Fibroblast of villous mesenchyme (primary cell): ENCODE measurements around the gene TMEM51. TPM values are rescaled to one million over a fixed set of nuclear protein-coding genes. Genes with fewer than 3 reads are reported as not detected.

Source experiments
- DNase-seq: peaks from one replicate; pipeline ENCODE4 v3.0.0-alpha.2; 2010; ENCODE audit warnings: low read depth
- H3K4me3 ChIP-seq: 2 replicates; pipeline ENCODE4 v1.5.1; 2011; ENCODE audit warnings: low read depth, mild to moderate bottlenecking, low read length
- CTCF ChIP-seq: IDR thresholded peaks from 2 replicates; pipeline ENCODE4 v1.5.1; 2012; ENCODE audit warnings: low read depth, mild to moderate bottlenecking, low read length; ENCODE audit not compliant: insufficient read depth
- total RNA-seq: library from RNA; depleted of rRNA; stranded (reverse); fragments of >200 nt; gene quantifications from 2 replicates; pipeline ENCODE4 v1.2.3, GENCODE V29; 2012

The TMEM51 gene
- total RNA-seq, 1 donor: 18.6 TPM

GRCh38 chr1:15156807-15157380 is 3.3 kb downstream of the TMEM51 start:
- peak; percentile 58 for DNase-seq
- TF ChIP-seq CTCF: no peak
- H3K4me3 ChIP-seq: peak overlapping the region; percentile 45

GRCh38 chr1:15157524-15158399 is 4.2 kb downstream of the TMEM51 start:
- H3K4me3 ChIP-seq: no peak overlapping the region
- TF ChIP-seq CTCF: no peak
- peak; percentile 35 for DNase-seq

- no peak for TF ChIP-seq CTCF
- peak; percentile 99 for DNase-seq
- H3K4me3 ChIP-seq: peak overlapping the region; percentile 21
Measured at GRCh38 chr1:15158506-15159165, 5.1 kb downstream of the TMEM51 start.

GRCh38 chr1:15159166-15159555 is 5.6 kb downstream of the TMEM51 start:
- TF ChIP-seq CTCF: no peak
- no peak for DNase-seq
- H3K4me3 ChIP-seq: peak overlapping the region; percentile 31

GRCh38 chr1:15160626-15161025 is 7.1 kb downstream of the TMEM51 start:
- DNase-seq: no peak
- H3K4me3 ChIP-seq: no peak overlapping the region
- no peak for TF ChIP-seq CTCF

GRCh38 chr1:15167386-15167785 is 13.8 kb downstream of the TMEM51 start:
- H3K4me3 ChIP-seq: no peak overlapping the region
- peak; percentile 51 for DNase-seq

More at GRCh38 chr1:15167386-15167785, 13.8 kb downstream of the TMEM51 start:
- no peak for TF ChIP-seq CTCF
